Activated gamma-delta T cell (primary cell): ENCODE results near the gene DUSP23.

Experiments
- DNase-seq: peaks from one replicate; lab custom pipeline; 2025; lab: John Stamatoyannopoulos, UW

The DUSP23 gene

GRCh38 chr1:159786465-159786864, 5.7 kb downstream of the DUSP23 start:
- DNase-seq, result no peak

- no peak for DNase-seq
These were observed 6.2 kb downstream of the DUSP23 start for GRCh38 chr1:159786966-159787365.

- no peak for DNase-seq
These were observed 9.6 kb downstream of the DUSP23 start for GRCh38 chr1:159790237-159790917.

- no peak for DNase-seq
These were observed 10.3 kb downstream of the DUSP23 start for GRCh38 chr1:159791031-159791430.

GRCh38 chr1:159791461-159791860, 10.7 kb downstream of the DUSP23 start:
- DNase-seq, result no peak

- DNase-seq, result no peak
These were observed 14.8 kb downstream of the DUSP23 start for GRCh38 chr1:159795534-159795933.

GRCh38 chr1:159798893-159799292, 18.1 kb downstream of the DUSP23 start:
- DNase-seq, result no peak

GRCh38 chr1:159799446-159799985, 18.8 kb downstream of the DUSP23 start:
- DNase-seq, result no peak

- DNase-seq, result no peak
These were observed 19.6 kb downstream of the DUSP23 start for GRCh38 chr1:159800177-159800930.

- DNase-seq, result no peak
These were observed 21.3 kb downstream of the DUSP23 start, which contains the start of gene FCRL6 for GRCh38 chr1:159802111-159802510. TSS of gene FCRL6 (plus strand) at chr1:159802360. CDS start at chr1:159802425, 65 bp downstream.

- DNase-seq, result no peak
These were observed 23.4 kb downstream of the DUSP23 start for GRCh38 chr1:159803956-159804689.

GRCh38 chr1:159804924-159805323, 24.2 kb downstream of the DUSP23 start:
- no peak for DNase-seq

GRCh38 chr1:159815926-159816325, 35.2 kb downstream of the DUSP23 start:
- DNase-seq, result no peak

- no peak for DNase-seq
These were observed 36.7 kb downstream of the DUSP23 start for GRCh38 chr1:159817276-159818041.

- no peak for DNase-seq
These were observed 40.6 kb downstream of the DUSP23 start for GRCh38 chr1:159821171-159821867.

GRCh38 chr1:159823406-159823805, 42.6 kb downstream of the DUSP23 start:
- DNase-seq, result no peak

- DNase-seq, result no peak
These were observed 44.8 kb downstream of the DUSP23 start for GRCh38 chr1:159825564-159825963.

- DNase-seq, result peak; percentile 25
These were observed 45.8 kb downstream of the DUSP23 start, which contains the start of gene SLAMF8 for GRCh38 chr1:159826441-159827101. TSS of gene SLAMF8 (plus strand) at chr1:159826873. CDS start at chr1:159826899, 26 bp downstream.

GRCh38 chr1:159827102-159827490, 46.3 kb downstream of the DUSP23 start:
- no peak for DNase-seq

- no peak for DNase-seq
These were observed 46.8 kb downstream of the DUSP23 start for GRCh38 chr1:159827549-159827948.
